Endothelial cell of umbilical vein (primary cell): ENCODE measurements around the gene RTN4RL1. TPM values are rescaled to one million over a fixed set of nuclear protein-coding genes. Genes with fewer than 3 reads are reported as not detected.
A peak's percentile ranks its signal among the peaks of the same experiment; 100 is the strongest.

Source experiments
- BruUV-seq: library from RNA; stranded (reverse); fragments of 400-500 nt; replicated peaks from 2 replicates; lab custom pipeline; 2021; lab: Mats Ljungman, UMichigan
- CTCF ChIA-PET: fragments of 300-600, 350-600 bp; sonication (Branson Sonifier 250); formaldehyde crosslinking; loops from one replicate; lab custom pipeline; 2021; ENCODE audit warnings: antibody characterized with exemption, inconsistent platforms; lab: Charles Lee
- POLR2A ChIA-PET: fragments of 300-600, 350-600 bp; sonication (Branson Sonifier 250); formaldehyde crosslinking; loops from one replicate; lab custom pipeline; 2021; ENCODE audit warnings: antibody characterized with exemption, inconsistent platforms; lab: Charles Lee
- DNase-seq: peaks from one replicate; pipeline ENCODE4 v3.0.0-alpha.2; 2011; ENCODE audit warnings: low read depth, low spot score
- FAIRE-seq: peaks from 2 replicates; lab custom pipeline; 2011; peaks lifted over from hg19 to GRCh38; lab: Jason Lieb, UNC
- H2AFZ ChIP-seq: 2 replicates; pipeline ENCODE4 v1.6.0; 2012; ENCODE audit warnings: low read depth, low read length, control low read depth, inconsistent platforms
- H3K27ac ChIP-seq: 2 replicates; pipeline ENCODE4 v1.5.1; 2011; ENCODE audit warnings: low read depth, mild to moderate bottlenecking, control low read depth, low read length, moderate library complexity; ENCODE audit not compliant: insufficient read depth
- H3K27me3 ChIP-seq, 2 experiments: 2 replicates each; pipeline versions ENCODE4 v1.6.0 to v1.6.1; 2011; ENCODE audit warnings: low read length in 2 of 2, mixed read lengths in 1 of 2; ENCODE audit not compliant: control insufficient read depth in 2 of 2, insufficient read depth in 2 of 2
- H3K36me3 ChIP-seq, 2 experiments: 2 replicates in 1 of 2; 3 replicates in 1 of 2; pipeline ENCODE4 v1.5.1; 2011; ENCODE audit warnings: low read length in 2 of 2, mild to moderate bottlenecking in 1 of 2, moderate library complexity in 1 of 2; ENCODE audit not compliant: control insufficient read depth in 2 of 2, insufficient read depth in 2 of 2; ENCODE audit errors: extremely low read depth in 1 of 2
- H3K4me1 ChIP-seq: 3 replicates; pipeline ENCODE4 v1.5.1; 2011; ENCODE audit warnings: mild to moderate bottlenecking, low read length; ENCODE audit not compliant: control insufficient read depth, insufficient read depth; ENCODE audit errors: extremely low read depth
- H3K4me2 ChIP-seq: 2 replicates; pipeline ENCODE4 v1.6.1; 2011; ENCODE audit warnings: low read length, control low read depth, mixed read lengths; ENCODE audit not compliant: insufficient read depth
- H3K4me3 ChIP-seq, 3 experiments: fragments of 200-600 bp in 1 of 3; sonication (generic), shearing (Covaris generic) in 1 of 3; replicated peaks in 1 of 3; 2 replicates each; pipeline ENCODE4 v1.5.1; 2011 to 2016; ENCODE audit warnings: control low read depth in 3 of 3, low read length in 3 of 3, mild to moderate bottlenecking in 2 of 3, inconsistent platforms in 1 of 3, low read depth in 1 of 3, moderate library complexity in 1 of 3; ENCODE audit not compliant: insufficient read depth in 1 of 3
- H3K79me2 ChIP-seq: 2 replicates; pipeline ENCODE4 v1.6.0; 2012; ENCODE audit warnings: low read length, inconsistent platforms; ENCODE audit not compliant: control insufficient read depth, insufficient read depth
- H3K9ac ChIP-seq: replicated peaks from 2 replicates; pipeline ENCODE3; 2011; ENCODE audit warnings: low read length, control low read depth; ENCODE audit not compliant: insufficient read depth; ENCODE audit errors: extremely low read depth
- H3K9me1 ChIP-seq: replicated peaks from 3 replicates; pipeline ENCODE4 v1.6.0; 2011; ENCODE audit warnings: mild to moderate bottlenecking, low read length; ENCODE audit not compliant: control insufficient read depth, insufficient read depth; ENCODE audit errors: extremely low read depth
- H3K9me3 ChIP-seq: replicated peaks from 2 replicates; pipeline ENCODE4 v1.5.1; 2012; ENCODE audit warnings: low read length, inconsistent platforms; ENCODE audit not compliant: control insufficient read depth, insufficient read depth
- H4K20me1 ChIP-seq: replicated peaks from 2 replicates; pipeline ENCODE3; 2011; ENCODE audit warnings: mild to moderate bottlenecking, low read length; ENCODE audit not compliant: control insufficient read depth, insufficient read depth; ENCODE audit errors: extremely low read depth
- CTCF ChIP-seq, 2 donors: IDR thresholded peaks; 1 replicate in 1 of 2; 2 replicates in 1 of 2; pipeline ENCODE4 v1.5.1; 2011; ENCODE audit warnings: low read length in 2 of 2, mild to moderate bottlenecking in 2 of 2, moderate library complexity in 2 of 2, control low read depth in 1 of 2, inconsistent platforms in 1 of 2, low read depth in 1 of 2; ENCODE audit not compliant: insufficient read depth in 1 of 2; ENCODE audit errors: extremely low read depth in 1 of 2
- EZH2 ChIP-seq: IDR thresholded peaks from 2 replicates; pipeline ENCODE4 v1.6.1; 2012; ENCODE audit warnings: borderline replicate concordance, low read depth, mild to moderate bottlenecking, moderate library complexity, low read length, inconsistent platforms; ENCODE audit not compliant: severe bottlenecking
- GATA2 ChIP-seq: IDR thresholded peaks from 2 replicates; pipeline ENCODE4 v1.7.0; 2011; ENCODE audit warnings: low read depth, mild to moderate bottlenecking, moderate library complexity, mixed read lengths, low read length; ENCODE audit not compliant: insufficient read length, insufficient read depth
- JUN ChIP-seq: IDR thresholded peaks from 2 replicates; pipeline ENCODE4 v1.6.1; 2011; ENCODE audit warnings: borderline replicate concordance, low read depth; ENCODE audit not compliant: insufficient read length, insufficient read depth
- MAX ChIP-seq: IDR thresholded peaks from 2 replicates; pipeline ENCODE4 v1.6.1; 2011; ENCODE audit not compliant: insufficient read depth, insufficient read length
- MYC ChIP-seq: IDR thresholded peaks from one replicate; pipeline ENCODE4 v1.6.1; 2011; ENCODE audit warnings: mild to moderate bottlenecking, low read depth, low read length
- POLR2A ChIP-seq: IDR thresholded peaks from 2 replicates; pipeline ENCODE4 v1.6.1; 2012; ENCODE audit warnings: low read depth, mild to moderate bottlenecking, control low read depth, low read length
- dilution Hi-C: fragments of 300-500 bp; cut with MboI; formaldehyde crosslinking; loops from one replicate; pipeline ENCODE4 v1.15.0; 2019; ENCODE audit warnings: low sequenced_read_pairs; ENCODE audit not compliant: extremely low pct_ligation_motif_present
- intact Hi-C: fragments of 100-400 bp; cut with micrococcal nuclease; formaldehyde crosslinking; loops from one replicate; pipeline ENCODE4 v1.10.0; 2022
- polyA plus RNA-seq, 4 experiments: library from polyadenylated mRNA; depleted of rRNA in 3 of 4; stranded (reverse) in 3 of 4; unstranded in 1 of 4; fragments of >200 nt; gene quantifications; 2 replicates each; pipeline versions ENCODE4 v1.2.1 to v1.2.3, GENCODE V29; 2011 to 2012; ENCODE audit warnings: missing spikeins in 1 of 4
- total RNA-seq: library from RNA; stranded (reverse); gene quantifications from 2 replicates; pipeline ENCODE4 v1.2.3, GENCODE V29; 2021

The RTN4RL1 gene
- total and polyA plus RNA-seq, 2 donors (not counting 3 experiments of a cell fraction or from before 2014, with no cell fraction given), result 0.04 TPM; not detected in 1

GRCh38 chr17:2024572-2025219 lies 438 bp downstream of the RTN4RL1 start:
- peaks cover 18% of the 10 kb centered on the region for H3K4me1 ChIP-seq
- TF ChIP-seq EZH2, result peak; percentile 28
- no peak for TF ChIP-seq GATA2
- no peak for TF ChIP-seq CTCF (IDR thresholded peaks at IDR 0.05; ENCODE audit: extremely low read depth in 1 of 2, insufficient read depth in 1 of 2, low read depth in 1 of 2, low read length in 2 of 2)
- no peak for TF ChIP-seq POLR2A
- no peak for TF ChIP-seq MAX
- TF ChIP-seq MYC, result no peak
- no peak for TF ChIP-seq JUN
- no peak overlapping the region for H3K27ac ChIP-seq
- DNase-seq (no peak), FAIRE-seq (no peak)
- no peaks in the 10 kb centered on the region for H3K9me1 ChIP-seq
- H3K4me3 ChIP-seq, result peak overlapping the region in 1 of 3 experiments; percentile 27
- H3K79me2 ChIP-seq, result no peaks in the 10 kb centered on the region
- no peaks in the 10 kb centered on the region for H3K9me3 ChIP-seq
- no peak overlapping the region for H3K9ac ChIP-seq
- no TSS peak for BruUV-seq
- CTCF ChIA-PET, result interaction anchor here (1.1 to 9.5 kb wide), 13 partner anchors 11 to 258 kb away, joined by 3 to 270 read pairs (median 3); partner anchors contain the start of gene OVCA2
- dilution Hi-C loops (no loop called here), intact Hi-C loops (no loop called here)
- peak overlapping the region; percentile 66 for H2AFZ ChIP-seq
- no peaks in the 10 kb centered on the region for H4K20me1 ChIP-seq
- no peaks in the 10 kb centered on the region for H3K36me3 ChIP-seq
- POLR2A ChIA-PET, result no interaction called here
- H3K27me3 ChIP-seq, result peaks cover 35 to 40% of the 10 kb centered on the region in 2 experiments
- H3K4me2 ChIP-seq, result peak overlapping the region; percentile 28
